Neuronal stem cell (in vitro differentiated cells): ENCODE data around the gene MAN2B1.

Experiments used
- DNase-seq: peaks from one replicate; pipeline ENCODE4 v3.0.0-alpha.2; 2013; ENCODE audit warnings: low spot score
- H2AFZ ChIP-seq: one replicate; pipeline ENCODE4 v1.6.1; 2013; ENCODE audit warnings: mild to moderate bottlenecking, low read length, inconsistent platforms
- H2AK5ac ChIP-seq: 2 replicates; pipeline ENCODE4 v1.6.1; 2013; ENCODE audit warnings: low read depth, mild to moderate bottlenecking, inconsistent platforms, low read length, moderate library complexity, mixed read lengths
- H2BK120ac ChIP-seq: 2 replicates; pipeline ENCODE4 v1.6.1; 2013; ENCODE audit warnings: low read depth, mild to moderate bottlenecking, inconsistent platforms, low read length, moderate library complexity, mixed read lengths
- H2BK12ac ChIP-seq: one replicate; pipeline ENCODE4 v1.6.1; 2013; ENCODE audit warnings: low read length, inconsistent platforms
- H2BK15ac ChIP-seq: 2 replicates; pipeline ENCODE4 v1.6.1; 2013; ENCODE audit warnings: mild to moderate bottlenecking, low read length, inconsistent platforms, mixed read lengths
- H2BK5ac ChIP-seq: one replicate; pipeline ENCODE4 v1.6.1; 2013; ENCODE audit warnings: inconsistent platforms, mild to moderate bottlenecking, low read length, moderate library complexity
- H3K14ac ChIP-seq: one replicate; pipeline ENCODE4 v1.6.1; 2013; ENCODE audit warnings: low read length, inconsistent platforms
- H3K18ac ChIP-seq: 2 replicates; pipeline ENCODE4 v1.6.1; 2013; ENCODE audit warnings: low read length, inconsistent platforms
- H3K23ac ChIP-seq: 2 replicates; pipeline ENCODE4 v1.6.1; 2013; ENCODE audit warnings: low read depth, mild to moderate bottlenecking, mixed read lengths, low read length, inconsistent platforms; ENCODE audit not compliant: poor library complexity
- H3K27ac ChIP-seq: replicated peaks from 3 replicates; pipeline ENCODE4 v1.5.1; 2013; ENCODE audit warnings: low read length, inconsistent platforms
- H3K27me3 ChIP-seq, 3 experiments: 2 replicates each; pipeline ENCODE4 v1.6.1; 2013; ENCODE audit warnings: low read length in 3 of 3, mild to moderate bottlenecking in 2 of 3, inconsistent platforms in 1 of 3, low read depth in 1 of 3, mixed read lengths in 1 of 3, moderate library complexity in 1 of 3; ENCODE audit not compliant: control insufficient read depth in 3 of 3, insufficient read depth in 3 of 3
- H3K36me3 ChIP-seq, 2 donors: replicated peaks in 1 of 2; 2 replicates each; pipeline ENCODE4 v1.6.1; 2013; ENCODE audit warnings: low read length in 2 of 2; ENCODE audit not compliant: control insufficient read depth in 2 of 2, insufficient read depth in 2 of 2
- H3K4ac ChIP-seq: 2 replicates; pipeline ENCODE4 v1.6.1; 2013; ENCODE audit warnings: inconsistent platforms, mild to moderate bottlenecking, low read length, moderate library complexity
- H3K4me1 ChIP-seq, 2 donors: 1 replicate in 1 of 2; 2 replicates in 1 of 2; pipeline ENCODE4 v1.6.1; 2013; ENCODE audit warnings: low read length in 2 of 2, low read depth in 1 of 2; ENCODE audit not compliant: control insufficient read depth in 2 of 2, insufficient read depth in 1 of 2
- H3K4me2 ChIP-seq: one replicate; pipeline ENCODE4 v1.6.1; 2013; ENCODE audit warnings: mild to moderate bottlenecking, low read length, inconsistent platforms; ENCODE audit not compliant: insufficient read depth, poor library complexity, severe bottlenecking
- H3K4me3 ChIP-seq, 2 donors: 2 replicates each; pipeline ENCODE4 v1.5.1; 2013; ENCODE audit warnings: low read length in 2 of 2, mild to moderate bottlenecking in 2 of 2, inconsistent platforms in 1 of 2, moderate library complexity in 1 of 2
- H3K79me1 ChIP-seq: one replicate; pipeline ENCODE4 v1.6.1; 2013; ENCODE audit warnings: low read depth, mild to moderate bottlenecking, inconsistent platforms, low read length, moderate library complexity
- H3K9ac ChIP-seq: one replicate; pipeline ENCODE4 v1.6.1; 2013; ENCODE audit warnings: mild to moderate bottlenecking, low read depth, low read length, inconsistent platforms; ENCODE audit not compliant: poor library complexity
- H3K9me3 ChIP-seq, 2 donors: replicated peaks in 1 of 2; 2 replicates each; pipeline versions ENCODE3 to v1.6.1; 2013; ENCODE audit warnings: low read length in 2 of 2, mild to moderate bottlenecking in 2 of 2, inconsistent platforms in 1 of 2, low read depth in 1 of 2, mixed read lengths in 1 of 2, moderate library complexity in 1 of 2; ENCODE audit not compliant: control insufficient read depth in 2 of 2, insufficient read depth in 1 of 2
- H4K8ac ChIP-seq: one replicate; pipeline ENCODE4 v1.6.1; 2013; ENCODE audit warnings: low read depth, mild to moderate bottlenecking, inconsistent platforms, low read length, moderate library complexity
- H4K91ac ChIP-seq: one replicate; pipeline ENCODE4 v1.6.1; 2013; ENCODE audit warnings: low read length, low read depth, mild to moderate bottlenecking, inconsistent platforms; ENCODE audit not compliant: poor library complexity
- whole genome bisulfite sequencing, 2 donors: extraction: QIAGEN DNeasy Blood & Tissue Kit; methylation state at CpG; one replicate each; pipeline ENCODE4 v1.1.7; 2013; ENCODE audit warnings: missing lambda C conversion rate in 2 of 2, mixed read lengths in 1 of 2; ENCODE audit not compliant: insufficient read length in 2 of 2, insufficient replicate concordance in 1 of 2; ENCODE audit errors: extremely low coverage in 2 of 2; 5-methylcytosine and 5-hydroxymethylcytosine counted together

The MAN2B1 gene

GRCh38 chr19:12607631-12608030 is 58.9 kb downstream of the MAN2B1 start:
- Histone ChIP-seq H2BK15ac (no peak overlapping the region), H4K91ac (no peak overlapping the region), H3K14ac (no peak overlapping the region), H3K79me1 (peaks cover 4% of the 10 kb centered on the region), H3K4me1 (peaks cover 2 to 3% of the 10 kb centered on the region in 2 donors), H3K27ac (no peak overlapping the region), H3K23ac (no peak overlapping the region), H3K36me3 (peaks cover 5 to 40% of the 10 kb centered on the region in 2 donors), H2BK5ac (no peak overlapping the region), H3K4me2 (no peak overlapping the region), H3K4me3 (no peak overlapping the region), H2AK5ac (no peak overlapping the region), H2AFZ (no peak overlapping the region), H2BK120ac (no peak overlapping the region), H3K4ac (no peak overlapping the region), H4K8ac (no peak overlapping the region), H3K9me3 (peaks cover 0 to 3% of the 10 kb centered on the region in 2 donors), H3K27me3 (no peaks in the 10 kb centered on the region), H3K18ac (no peak overlapping the region), H2BK12ac (no peak overlapping the region), H3K9ac (no peak overlapping the region)
- WGBS, 2 donors: no CpG with 5 or more reads among the region's 3 CpGs
- DNase-seq: no peak

GRCh38 chr19:12606796-12607195 is 59.7 kb downstream of the MAN2B1 start:
- peaks cover 0 to 3% of the 10 kb centered on the region in 2 donors for H3K9me3 ChIP-seq
- no peak overlapping the region for H2AK5ac ChIP-seq
- H3K9ac ChIP-seq: no peak overlapping the region
- no peak overlapping the region for H3K23ac ChIP-seq
- peaks cover 4% of the 10 kb centered on the region for H3K79me1 ChIP-seq
- no peak overlapping the region for H3K18ac ChIP-seq
- H4K8ac ChIP-seq: no peak overlapping the region
- peaks cover 2 to 3% of the 10 kb centered on the region in 2 donors for H3K4me1 ChIP-seq
- no peak overlapping the region for H4K91ac ChIP-seq
- no peak overlapping the region for H3K4me3 ChIP-seq
- peaks cover 5 to 42% of the 10 kb centered on the region in 2 donors for H3K36me3 ChIP-seq
- DNase-seq: no peak
- H3K27ac ChIP-seq: no peak overlapping the region
- H3K4me2 ChIP-seq: no peak overlapping the region
- no peak overlapping the region for H2BK5ac ChIP-seq
- H3K4ac ChIP-seq: no peak overlapping the region
- no peak overlapping the region for H2AFZ ChIP-seq
- WGBS, 2 donors: no CpG with 5 or more reads among the region's 1 CpG
- H3K27me3 ChIP-seq: no peaks in the 10 kb centered on the region
- no peak overlapping the region for H3K14ac ChIP-seq
- no peak overlapping the region for H2BK15ac ChIP-seq
- H2BK12ac ChIP-seq: no peak overlapping the region
- H2BK120ac ChIP-seq: no peak overlapping the region

- peaks cover under 1% of the 10 kb centered on the region for H3K79me1 ChIP-seq
- H2BK120ac ChIP-seq: no peak overlapping the region
- no peak for DNase-seq
- H4K91ac ChIP-seq: no peak overlapping the region
- WGBS, 2 donors: no CpG with 5 or more reads among the region's 1 CpG
- H3K4me1 ChIP-seq: no peaks in the 10 kb centered on the region
- no peak overlapping the region for H3K14ac ChIP-seq
- H3K9me3 ChIP-seq: peaks cover 0 to 5% of the 10 kb centered on the region in 2 donors
- no peaks in the 10 kb centered on the region for H3K27me3 ChIP-seq
- no peak overlapping the region for H2BK5ac ChIP-seq
- H3K9ac ChIP-seq: no peak overlapping the region
- H3K4ac ChIP-seq: no peak overlapping the region
- H4K8ac ChIP-seq: no peak overlapping the region
- no peak overlapping the region for H3K4me3 ChIP-seq
- H3K4me2 ChIP-seq: no peak overlapping the region
- no peak overlapping the region for H2AK5ac ChIP-seq
- H3K18ac ChIP-seq: no peak overlapping the region
- H3K27ac ChIP-seq: no peak overlapping the region
- no peak overlapping the region for H2AFZ ChIP-seq
- H3K23ac ChIP-seq: no peak overlapping the region
- H3K36me3 ChIP-seq: peaks cover 5 to 47% of the 10 kb centered on the region in 2 donors
- H2BK15ac ChIP-seq: no peak overlapping the region
- H2BK12ac ChIP-seq: no peak overlapping the region
Observed at GRCh38 chr19:12603714-12604113, 62.8 kb downstream of the MAN2B1 start.

GRCh38 chr19:12597594-12597993 is 68.9 kb downstream of the MAN2B1 start:
- Histone ChIP-seq H2BK12ac (no peak overlapping the region), H2AK5ac (no peak overlapping the region), H3K79me1 (peaks cover 3% of the 10 kb centered on the region), H3K18ac (no peak overlapping the region), H3K27ac (no peak overlapping the region), H3K4me1 (no peaks in the 10 kb centered on the region), H4K91ac (no peak overlapping the region), H3K9me3 (peaks cover 3 to 4% of the 10 kb centered on the region in 2 donors), H3K4ac (no peak overlapping the region), H3K23ac (no peak overlapping the region), H3K36me3 (peaks cover 5 to 35% of the 10 kb centered on the region in 2 donors), H4K8ac (no peak overlapping the region), H3K4me3 (no peak overlapping the region), H2BK120ac (no peak overlapping the region), H2AFZ (no peak overlapping the region), H2BK5ac (no peak overlapping the region), H2BK15ac (no peak overlapping the region), H3K4me2 (no peak overlapping the region), H3K27me3 (no peaks in the 10 kb centered on the region), H3K9ac (no peak overlapping the region), H3K14ac (no peak overlapping the region)
- DNase-seq: no peak
- WGBS, 2 donors: no CpG with 5 or more reads among the region's 11 CpGs
